Osteoblast (primary cell): ENCODE measurements around the gene CLDND1. TPM values are rescaled to one million over a fixed set of nuclear protein-coding genes. Genes with fewer than 3 reads are reported as not detected.
A peak's percentile ranks its signal among the peaks of the same experiment; 100 is the strongest.

Experiments
- DNase-seq: peaks from one replicate; pipeline ENCODE4 v3.0.0; 2011; ENCODE audit warnings: low spot score, mixed read lengths; ENCODE audit not compliant: insufficient read length; ENCODE audit errors: missing footprints
- H2AFZ ChIP-seq: 2 replicates; pipeline ENCODE4 v1.6.0; 2011; ENCODE audit warnings: mild to moderate bottlenecking, low read length
- H3K27ac ChIP-seq: 2 replicates; pipeline ENCODE4 v1.5.1; 2011; ENCODE audit warnings: mild to moderate bottlenecking, low read depth, low read length, moderate library complexity
- H3K27me3 ChIP-seq: 2 replicates; pipeline ENCODE4 v1.6.0; 2012; ENCODE audit warnings: mild to moderate bottlenecking, control low read depth, inconsistent platforms, low read length, moderate library complexity; ENCODE audit not compliant: insufficient read depth
- H3K36me3 ChIP-seq: 2 replicates; pipeline ENCODE4 v1.5.1; 2011; ENCODE audit warnings: mild to moderate bottlenecking, low read length, control low read depth, moderate library complexity; ENCODE audit not compliant: insufficient read depth
- H3K4me1 ChIP-seq: 2 replicates; pipeline ENCODE4 v1.5.1; 2011; ENCODE audit warnings: mild to moderate bottlenecking, low read length, control low read depth, moderate library complexity; ENCODE audit not compliant: insufficient read depth
- H3K4me2 ChIP-seq: 2 replicates; pipeline ENCODE4 v1.6.0; 2011; ENCODE audit warnings: mild to moderate bottlenecking, low read length; ENCODE audit not compliant: insufficient read depth
- H3K4me3 ChIP-seq: fragments of 200-600 bp; sonication (generic); 3 replicates; pipeline ENCODE4 v1.5.1; 2012; ENCODE audit warnings: mild to moderate bottlenecking, low read length, inconsistent platforms; ENCODE audit not compliant: insufficient read depth
- H3K79me2 ChIP-seq: 2 replicates; pipeline ENCODE4 v1.6.0; 2012; ENCODE audit warnings: mild to moderate bottlenecking, low read length, control low read depth, inconsistent platforms; ENCODE audit not compliant: insufficient read depth
- H3K9me3 ChIP-seq: 2 replicates; pipeline ENCODE4 v1.5.1; 2011; ENCODE audit warnings: low read depth, low read length, control low read depth
- H4K20me1 ChIP-seq: 2 replicates; pipeline ENCODE4 v1.6.0; 2012; ENCODE audit warnings: mild to moderate bottlenecking, low read length, control low read depth; ENCODE audit not compliant: insufficient read depth
- CTCF ChIP-seq: IDR thresholded peaks from 2 replicates; pipeline ENCODE4 v1.5.1; 2011; ENCODE audit warnings: mild to moderate bottlenecking, low read depth, low read length, moderate library complexity; ENCODE audit errors: extremely low read depth
- total RNA-seq: library from RNA; depleted of rRNA; stranded (reverse); fragments of >200 nt; gene quantifications from 2 replicates; pipeline ENCODE4 v1.2.3, GENCODE V29; 2012

CLDND1 gene
- total RNA-seq, 1 donor: 74.2 TPM

- H3K27ac ChIP-seq: peak overlapping the region; percentile 86
- peaks cover 6% of the 10 kb centered on the region for H4K20me1 ChIP-seq
- peaks cover 45% of the 10 kb centered on the region for H3K79me2 ChIP-seq
- peaks cover 5% of the 10 kb centered on the region for H3K4me1 ChIP-seq
- DNase-seq: peak; percentile 38
- peak overlapping the region; percentile 88 for H2AFZ ChIP-seq
- no peaks in the 10 kb centered on the region for H3K9me3 ChIP-seq
- H3K27me3 ChIP-seq: no peaks in the 10 kb centered on the region
- H3K4me2 ChIP-seq: peak overlapping the region; percentile 90
- H3K4me3 ChIP-seq: peak overlapping the region; percentile 79
- TF ChIP-seq CTCF: no peak
- H3K36me3 ChIP-seq: peaks cover 13% of the 10 kb centered on the region
Measured at GRCh38 chr3:98521897-98522543, 682 bp downstream of the CLDND1 start.

- no peak for DNase-seq
- H3K4me2 ChIP-seq: no peak overlapping the region
- H3K4me3 ChIP-seq: no peak overlapping the region
- no peak overlapping the region for H2AFZ ChIP-seq
- no peak overlapping the region for H3K27ac ChIP-seq
- no peak for TF ChIP-seq CTCF
- peaks cover 6% of the 10 kb centered on the region for H4K20me1 ChIP-seq
- H3K9me3 ChIP-seq: no peaks in the 10 kb centered on the region
- H3K4me1 ChIP-seq: peaks cover 5% of the 10 kb centered on the region
- peaks cover 31% of the 10 kb centered on the region for H3K36me3 ChIP-seq
- peaks cover 48% of the 10 kb centered on the region for H3K79me2 ChIP-seq
- H3K27me3 ChIP-seq: no peaks in the 10 kb centered on the region
Measured at GRCh38 chr3:98519351-98519750, 3.4 kb downstream of the CLDND1 start.

- Histone ChIP-seq H3K79me2 (peaks cover 48% of the 10 kb centered on the region), H3K4me1 (peaks cover 5% of the 10 kb centered on the region), H3K4me2 (no peak overlapping the region), H2AFZ (no peak overlapping the region), H4K20me1 (peaks cover 6% of the 10 kb centered on the region), H3K36me3 (peaks cover 31% of the 10 kb centered on the region), H3K27me3 (no peaks in the 10 kb centered on the region), H3K27ac (no peak overlapping the region), H3K9me3 (no peaks in the 10 kb centered on the region), H3K4me3 (no peak overlapping the region)
- no peak for DNase-seq
- no peak for TF ChIP-seq CTCF
Measured at GRCh38 chr3:98518816-98519215, 3.9 kb downstream of the CLDND1 start.

GRCh38 chr3:98514948-98515347 lies 7.8 kb downstream of the CLDND1 start:
- peaks cover 22% of the 10 kb centered on the region for H3K79me2 ChIP-seq
- H4K20me1 ChIP-seq: peaks cover 6% of the 10 kb centered on the region
- peaks cover 25% of the 10 kb centered on the region for H3K36me3 ChIP-seq
- H3K27ac ChIP-seq: no peak overlapping the region
- DNase-seq: no peak
- no peaks in the 10 kb centered on the region for H3K9me3 ChIP-seq
- no peaks in the 10 kb centered on the region for H3K27me3 ChIP-seq
- TF ChIP-seq CTCF: no peak
- H2AFZ ChIP-seq: no peak overlapping the region
- H3K4me1 ChIP-seq: peaks cover 4% of the 10 kb centered on the region
- H3K4me3 ChIP-seq: no peak overlapping the region
- H3K4me2 ChIP-seq: no peak overlapping the region
